K562 (cell line): ENCODE results near the gene SGMS1. TPM values are rescaled to one million over a fixed set of nuclear protein-coding genes. Genes with fewer than 3 reads are reported as not detected.
A peak's percentile ranks its signal among the peaks of the same experiment; 100 is the strongest.

ENCODE experiments used
- ATAC-seq: fragments of 200-7000 bp; cut with Tn5 transposase; 3 replicates; pipeline ENCODE4 v1.9.1; 2020; ENCODE audit warnings: moderate library complexity
- BruUV-seq: library from RNA; stranded (reverse); fragments of 400-500 nt; replicated peaks from 2 replicates; lab custom pipeline; 2021; lab: Mats Ljungman, UMichigan
- CTCF ChIA-PET: fragments of 300-600 bp; formaldehyde crosslinking; extraction: SDS; loops from one replicate; lab custom pipeline; 2021; ENCODE audit warnings: low intra/inter-chr PET ratio; lab: Yijun Ruan, JAX
- POLR2A ChIA-PET: fragments of 300-600, 350-650 bp; sonication (Branson Sonifier 250); formaldehyde crosslinking; extraction: SDS; loops from one replicate; lab custom pipeline; 2021; ENCODE audit warnings: antibody characterized with exemption, inconsistent platforms; lab: Yijun Ruan, JAX
- DNase-seq, 4 experiments: peaks; one replicate each; pipeline versions ENCODE4 v3.0.0 to v3.0.0-alpha.2; 2011 to 2018; ENCODE audit warnings: low spot score in 3 of 4, mixed read lengths in 3 of 4; ENCODE audit errors: extremely low read depth in 1 of 4
- FAIRE-seq: peaks from 2 replicates; lab custom pipeline; 2011; peaks lifted over from hg19 to GRCh38; lab: Jason Lieb, UNC
- H2AFZ ChIP-seq: 2 replicates; pipeline ENCODE4 v1.6.0; 2011; ENCODE audit warnings: low read depth, low read length, control low read depth, inconsistent platforms
- H3K27ac ChIP-seq: fragments of 200-600 bp; 3 replicates; pipeline ENCODE4 v1.8.0; 2011; ENCODE audit warnings: low read depth, mild to moderate bottlenecking, control low read depth, inconsistent platforms, low read length, moderate library complexity, mixed read lengths; ENCODE audit errors: extremely low read depth
- H3K27me3 ChIP-seq, 2 experiments: fragments of 300-600 bp in 1 of 2; 2 replicates in 1 of 2; 3 replicates in 1 of 2; pipeline versions ENCODE4 v1.6.0 to v1.8.0; 2011; ENCODE audit warnings: inconsistent platforms in 2 of 2, low read length in 2 of 2, mild to moderate bottlenecking in 1 of 2, mixed read lengths in 1 of 2, moderate library complexity in 1 of 2; ENCODE audit not compliant: control insufficient read depth in 2 of 2, insufficient read depth in 2 of 2
- H3K36me3 ChIP-seq: fragments of 300-600 bp; 3 replicates; pipeline ENCODE4 v1.8.0; 2011; ENCODE audit warnings: mild to moderate bottlenecking, low read length, inconsistent platforms; ENCODE audit not compliant: control insufficient read depth, insufficient read depth
- H3K4me1 ChIP-seq, 2 experiments: fragments of 200-600 bp in 1 of 2; replicated peaks in 1 of 2; 2 replicates in 1 of 2; 3 replicates in 1 of 2; pipeline versions ENCODE4 v1.5.1 to v1.8.0; 2011; ENCODE audit warnings: inconsistent platforms in 2 of 2, low read length in 2 of 2, mild to moderate bottlenecking in 1 of 2, mixed read lengths in 1 of 2, moderate library complexity in 1 of 2; ENCODE audit not compliant: control insufficient read depth in 2 of 2, insufficient read depth in 2 of 2
- H3K4me2 ChIP-seq: 2 replicates; pipeline ENCODE4 v1.6.1; 2011; ENCODE audit warnings: low read length, control low read depth, inconsistent platforms, mixed read lengths; ENCODE audit not compliant: insufficient read depth
- H3K4me3 ChIP-seq: fragments of 200-600 bp; sonication (generic), shearing (Covaris generic); 2 replicates; pipeline ENCODE4 v1.5.1; 2016; ENCODE audit warnings: control low read depth, inconsistent platforms
- H3K79me2 ChIP-seq: fragments of 200-600 bp; 3 replicates; pipeline ENCODE4 v1.8.0; 2011; ENCODE audit warnings: low read length, inconsistent platforms; ENCODE audit not compliant: control insufficient read depth, insufficient read depth
- H3K9ac ChIP-seq, 2 experiments: 2 replicates each; pipeline versions ENCODE4 v1.6.0 to v1.6.1; 2011; ENCODE audit warnings: low read depth in 2 of 2, low read length in 2 of 2, control low read depth in 1 of 2, inconsistent platforms in 1 of 2, mild to moderate bottlenecking in 1 of 2, mixed read lengths in 1 of 2; ENCODE audit not compliant: insufficient read depth in 1 of 2
- H3K9me1 ChIP-seq: one replicate; pipeline ENCODE4 v1.6.0; 2011; ENCODE audit warnings: inconsistent platforms, mild to moderate bottlenecking, low read length, moderate library complexity; ENCODE audit not compliant: control insufficient read depth, insufficient read depth
- H3K9me3 ChIP-seq: replicated peaks from 2 replicates; pipeline ENCODE4 v1.5.1; 2011; ENCODE audit warnings: low read depth, low read length, inconsistent platforms; ENCODE audit not compliant: control insufficient read depth, insufficient read depth
- H4K20me1 ChIP-seq: replicated peaks from 2 replicates; pipeline ENCODE4 v1.6.1; 2011; ENCODE audit warnings: low read length, inconsistent platforms, mixed read lengths; ENCODE audit not compliant: control insufficient read depth, insufficient read depth
- ATF1 ChIP-seq, 2 experiments: fragments of 450-650 bp in 1 of 2; IDR thresholded peaks; 2 replicates each; pipeline ENCODE4 v1.6.1; 2016; ENCODE audit warnings: missing compliant biosample characterization in 1 of 2, missing genetic modification characterization in 1 of 2
- BMI1 ChIP-seq: fragments of 150-350 bp; IDR thresholded peaks from 2 replicates; pipeline ENCODE4 v1.6.1; 2014; ENCODE audit warnings: low read length
- MTF1 ChIP-seq: fragments of 250-450 bp; sonication (Bioruptor Pico); IDR thresholded peaks from 2 replicates; pipeline ENCODE4 v1.9.0; 2021; ENCODE audit warnings: moderate library complexity, mild to moderate bottlenecking, inconsistent platforms, borderline replicate concordance
- PTTG1 ChIP-seq: fragments of 450-650 bp; IDR thresholded peaks from 2 replicates; pipeline ENCODE4 v1.6.1; 2016; ENCODE audit warnings: low read depth, mild to moderate bottlenecking, missing genetic modification characterization, missing compliant biosample characterization
- SOX6 ChIP-seq: fragments of 450-650 bp; IDR thresholded peaks from 2 replicates; pipeline ENCODE4 v1.6.1; 2014; ENCODE audit warnings: mild to moderate bottlenecking
- TSHZ1 ChIP-seq: fragments of 250-450 bp; sonication (Bioruptor Pico); IDR thresholded peaks from 2 replicates; pipeline ENCODE4 v1.4.0; 2020; ENCODE audit warnings: mild to moderate bottlenecking, moderate library complexity
- ZBTB17 ChIP-seq: fragments of 450-650 bp; formaldehyde crosslinking; IDR thresholded peaks from 2 replicates; pipeline ENCODE4 v1.4.0; 2020; ENCODE audit warnings: mild to moderate bottlenecking
- ZNF23 ChIP-seq: fragments of 250-450 bp; sonication (Bioruptor Pico); IDR thresholded peaks from 2 replicates; pipeline ENCODE4 v1.4.0; 2020; ENCODE audit warnings: mild to moderate bottlenecking
- ZNF274 ChIP-seq: IDR thresholded peaks from 2 replicates; pipeline ENCODE4 v1.6.1; 2011; ENCODE audit warnings: low read depth, mild to moderate bottlenecking, low read length, moderate library complexity, borderline replicate concordance
- WGBS: fragments of 100-300 bp; shearing (Covaris generic); methylation state at CpG from one replicate; pipeline ENCODE4 v1.1.6; 2016; ENCODE audit warnings: low coverage, mixed read lengths; ENCODE audit not compliant: insufficient coverage; ENCODE audit errors: missing lambda C conversion rate; 5-methylcytosine and 5-hydroxymethylcytosine counted together
- in situ Hi-C: fragments of 300-500 bp; cut with MboI; formaldehyde crosslinking; loops from 4 replicates; pipeline ENCODE4 v1.15.0; 2018; ENCODE audit warnings: inconsistent platforms, mixed read lengths
- intact Hi-C: fragments of 100-400 bp; cut with micrococcal nuclease; formaldehyde crosslinking; loops from 2 replicates; pipeline ENCODE4 v1.14.2; 2022
- polyA plus RNA-seq, 8 experiments: library from polyadenylated mRNA; depleted of rRNA in 4 of 8; stranded (reverse) in 5 of 8; unstranded in 3 of 8; fragments of >200 nt; fragmentation: Nextera tagmentation in 2 of 8; fragmentation: Illumina TruSeq in 1 of 8; extraction: Ambion mirVana in 2 of 8; extraction: Trizol in 1 of 8; gene quantifications; 2 replicates each; pipeline versions ENCODE4 v1.2.1 to v1.2.3, GENCODE V29; 2011 to 2014; ENCODE audit warnings: inconsistent platforms in 1 of 8, missing spikeins in 1 of 8
- total RNA-seq, 7 experiments: library from RNA; depleted of rRNA in 6 of 7; stranded (reverse); fragments of >200 nt in 6 of 7; fragmentation: Illumina TruSeq in 2 of 7; extraction: Trizol in 2 of 7; gene quantifications; 2 replicates each; pipeline versions ENCODE4 v1.2.1 to v1.2.3, GENCODE V29; 2011 to 2021; ENCODE audit warnings: low replicate concordance in 1 of 7

Gene SGMS1
- total and polyA plus RNA-seq, 9 of the 15 experiments (the other 6 are each of a cell fraction or from before 2014, with no cell fraction given) = 22.6 to 232 (median 82.2) TPM

GRCh38 chr10:50533296-50533695 is 90.5 kb downstream of the SGMS1 start:
- intact Hi-C loops (no loop called here), in situ Hi-C loops (no loop called here)
- Histone ChIP-seq H3K4me1 (peaks cover 2 to 30% of the 10 kb centered on the region in 2 experiments; a peak in 4 of 5 replicates), H3K4me2 (no peak overlapping the region), H3K9me1 (no peaks in the 10 kb centered on the region), H3K27me3 (no peaks in the 10 kb centered on the region), H3K9ac (no peak overlapping the region), H3K27ac (peak overlapping the region; percentile 11; the same call in 1 of the 3 replicates), H3K9me3 (no peaks in the 10 kb centered on the region), H3K36me3 (0 out of 3 replicates have a peak, but pooled peaks cover 3% of the 10 kb centered on the region), H2AFZ (no peak overlapping the region), H4K20me1 (peaks cover 3% of the 10 kb centered on the region; the same call in 1 of the 2 replicates), H3K4me3 (no peak overlapping the region), H3K79me2 (peaks cover 94% of the 10 kb centered on the region)
- DNase-seq (no peak), FAIRE-seq (no peak), ATAC-seq (no peak)
- no peak for TF ChIP-seq ZBTB17
- TF ChIP-seq ZNF23 (CRISPR knock-in tag) = no peak
- TF ChIP-seq TSHZ1 (CRISPR knock-in tag) = no peak
- TF ChIP-seq SOX6 = no peak
- no peak for TF ChIP-seq ATF1 (CRISPR knock-in tag; IDR thresholded peaks at IDR 0.05)
- no peak for TF ChIP-seq ATF1 (tag; IDR thresholded peaks at IDR 0.05)
- no peak for TF ChIP-seq BMI1
- TF ChIP-seq MTF1 = no peak
- no peak for TF ChIP-seq PTTG1 (tag)
- no peak for TF ChIP-seq ZNF274
- ChIA-PET CTCF (no interaction called here), POLR2A (interaction anchor here (1.2 to 1.4 kb wide), 2 partner anchors 17 to 25 kb away, joined by 3 read pairs; no protein-coding TSS in a partner anchor)
- BruUV-seq = no TSS peak
- WGBS = 77% methylated on average over 1 of the region's 1 CpG
